ENCODE measurements around the gene ARHGEF28.

Gene ARHGEF28, protein sequence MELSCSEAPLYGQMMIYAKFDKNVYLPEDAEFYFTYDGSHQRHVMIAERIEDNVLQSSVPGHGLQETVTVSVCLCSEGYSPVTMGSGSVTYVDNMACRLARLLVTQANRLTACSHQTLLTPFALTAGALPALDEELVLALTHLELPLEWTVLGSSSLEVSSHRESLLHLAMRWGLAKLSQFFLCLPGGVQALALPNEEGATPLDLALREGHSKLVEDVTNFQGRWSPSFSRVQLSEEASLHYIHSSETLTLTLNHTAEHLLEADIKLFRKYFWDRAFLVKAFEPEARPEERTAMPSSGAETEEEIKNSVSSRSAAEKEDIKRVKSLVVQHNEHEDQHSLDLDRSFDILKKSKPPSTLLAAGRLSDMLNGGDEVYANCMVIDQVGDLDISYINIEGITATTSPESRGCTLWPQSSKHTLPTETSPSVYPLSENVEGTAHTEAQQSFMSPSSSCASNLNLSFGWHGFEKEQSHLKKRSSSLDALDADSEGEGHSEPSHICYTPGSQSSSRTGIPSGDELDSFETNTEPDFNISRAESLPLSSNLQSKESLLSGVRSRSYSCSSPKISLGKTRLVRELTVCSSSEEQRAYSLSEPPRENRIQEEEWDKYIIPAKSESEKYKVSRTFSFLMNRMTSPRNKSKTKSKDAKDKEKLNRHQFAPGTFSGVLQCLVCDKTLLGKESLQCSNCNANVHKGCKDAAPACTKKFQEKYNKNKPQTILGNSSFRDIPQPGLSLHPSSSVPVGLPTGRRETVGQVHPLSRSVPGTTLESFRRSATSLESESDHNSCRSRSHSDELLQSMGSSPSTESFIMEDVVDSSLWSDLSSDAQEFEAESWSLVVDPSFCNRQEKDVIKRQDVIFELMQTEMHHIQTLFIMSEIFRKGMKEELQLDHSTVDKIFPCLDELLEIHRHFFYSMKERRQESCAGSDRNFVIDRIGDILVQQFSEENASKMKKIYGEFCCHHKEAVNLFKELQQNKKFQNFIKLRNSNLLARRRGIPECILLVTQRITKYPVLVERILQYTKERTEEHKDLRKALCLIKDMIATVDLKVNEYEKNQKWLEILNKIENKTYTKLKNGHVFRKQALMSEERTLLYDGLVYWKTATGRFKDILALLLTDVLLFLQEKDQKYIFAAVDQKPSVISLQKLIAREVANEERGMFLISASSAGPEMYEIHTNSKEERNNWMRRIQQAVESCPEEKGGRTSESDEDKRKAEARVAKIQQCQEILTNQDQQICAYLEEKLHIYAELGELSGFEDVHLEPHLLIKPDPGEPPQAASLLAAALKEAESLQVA (N-terminal part only)

DNA sequence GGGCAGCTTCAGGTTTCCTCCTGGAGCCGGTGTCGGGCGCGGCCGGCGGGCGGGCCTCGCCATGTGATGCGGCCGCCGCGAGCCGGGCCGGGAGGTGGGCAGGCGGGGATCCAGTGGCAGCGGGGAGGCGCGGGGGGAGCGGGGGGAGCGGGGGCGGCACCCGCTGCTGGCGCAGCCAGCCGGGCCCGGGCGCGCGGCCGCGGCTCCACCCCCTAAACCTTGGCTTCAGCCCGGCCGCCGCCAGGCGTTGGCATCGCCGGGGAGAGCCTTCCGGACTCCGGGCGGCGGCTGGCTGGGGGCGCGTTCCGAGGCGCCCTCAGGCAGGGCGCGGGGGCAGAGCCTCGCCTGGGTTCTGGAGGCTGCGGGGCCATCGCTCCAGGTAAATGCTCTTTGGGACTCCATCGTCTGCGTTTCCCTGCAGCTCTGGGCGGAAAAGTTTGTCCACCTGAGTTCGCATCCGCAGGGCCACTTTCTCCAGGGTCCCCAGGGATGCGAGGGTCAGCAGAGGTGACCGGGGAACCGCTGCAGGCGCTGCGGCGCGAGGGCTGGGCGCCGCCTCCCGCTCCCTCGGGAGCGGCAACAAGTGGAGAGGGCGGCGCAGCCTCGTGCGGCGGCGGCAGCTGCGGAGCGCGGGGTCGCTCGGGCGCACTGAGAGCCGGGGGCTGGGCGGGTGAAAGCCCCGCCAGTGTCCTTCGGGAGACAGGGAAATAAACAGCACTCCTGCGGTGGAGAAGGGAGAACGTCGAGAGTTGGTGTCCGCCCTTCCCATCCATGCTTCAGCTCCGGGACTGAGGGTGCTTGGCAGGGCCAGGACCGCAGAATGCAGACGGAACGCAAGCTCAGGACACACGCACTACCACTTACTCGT lies at the start of gene ARHGEF28:
ARHGEF28 (plus strand) TSS at position 253 of the 868 bp plus-strand sequence. CDS start 58,656 bp downstream, outside the sequence.
- DNase-seq, result peak; percentile 80 to 84 (median 82)

DNA sequence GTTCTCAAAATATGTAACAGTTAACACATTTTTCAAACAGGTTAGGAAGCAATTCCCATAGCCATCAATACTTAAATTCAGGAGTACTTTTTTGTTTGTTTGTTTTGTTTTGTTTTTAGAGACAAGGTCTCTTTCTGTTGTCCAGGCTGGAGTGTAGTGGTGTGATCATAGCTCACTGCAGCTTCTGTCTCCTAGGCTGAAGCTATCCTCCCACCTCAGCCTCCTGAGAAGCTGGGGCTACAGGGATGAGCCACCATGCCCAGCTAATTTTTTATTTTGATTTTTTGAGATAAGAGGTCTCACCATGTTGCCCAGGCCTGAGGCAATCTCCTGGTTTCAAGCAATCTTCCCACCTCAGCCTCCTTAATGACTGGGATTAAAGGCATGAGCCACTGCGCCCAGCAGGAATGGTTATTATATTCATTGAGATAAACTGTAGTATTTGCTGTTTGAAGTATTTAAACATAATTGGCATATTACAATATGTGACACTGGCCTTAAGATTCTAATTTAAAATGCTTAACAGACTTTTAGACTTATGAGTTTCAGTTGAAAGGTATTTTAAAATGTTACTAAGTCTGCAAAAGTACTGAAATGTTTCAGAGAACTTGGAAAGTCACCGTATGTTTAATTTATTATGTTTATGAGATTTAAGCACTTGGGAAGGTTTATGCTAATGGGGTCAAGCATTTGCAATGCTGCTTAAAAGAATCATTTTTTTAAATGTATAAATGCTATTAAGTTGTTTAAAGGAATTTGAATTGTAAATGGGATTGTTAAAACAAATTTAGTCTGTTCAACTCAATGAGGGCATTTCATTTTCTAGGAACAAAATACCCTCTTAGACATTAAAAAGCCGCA lies 43.5 kb upstream of the ARHGEF28 start:
- DNase-seq, result peak in 1 of 3 experiments; percentile 11

DNA sequence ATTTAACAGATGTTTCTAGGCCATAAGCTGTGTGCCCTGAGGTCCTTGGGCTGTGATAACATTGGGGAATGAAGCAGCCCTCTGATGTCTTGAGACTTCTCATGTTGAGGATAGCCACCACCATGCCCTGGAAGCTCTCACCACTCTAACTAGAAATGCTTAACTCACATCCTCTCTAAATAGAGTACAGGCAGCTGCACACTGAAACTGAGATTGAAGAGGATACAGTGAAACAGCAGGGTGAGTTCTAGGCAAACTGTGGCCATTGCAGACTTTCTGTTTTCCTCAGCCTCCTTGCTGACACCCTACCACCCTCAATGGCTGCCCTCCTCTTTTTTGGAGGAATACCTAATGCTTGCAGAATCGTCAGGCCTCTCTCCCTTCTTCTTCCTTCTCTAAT lies 38.1 kb upstream of the ARHGEF28 start:
- DNase-seq, result no peak

DNA sequence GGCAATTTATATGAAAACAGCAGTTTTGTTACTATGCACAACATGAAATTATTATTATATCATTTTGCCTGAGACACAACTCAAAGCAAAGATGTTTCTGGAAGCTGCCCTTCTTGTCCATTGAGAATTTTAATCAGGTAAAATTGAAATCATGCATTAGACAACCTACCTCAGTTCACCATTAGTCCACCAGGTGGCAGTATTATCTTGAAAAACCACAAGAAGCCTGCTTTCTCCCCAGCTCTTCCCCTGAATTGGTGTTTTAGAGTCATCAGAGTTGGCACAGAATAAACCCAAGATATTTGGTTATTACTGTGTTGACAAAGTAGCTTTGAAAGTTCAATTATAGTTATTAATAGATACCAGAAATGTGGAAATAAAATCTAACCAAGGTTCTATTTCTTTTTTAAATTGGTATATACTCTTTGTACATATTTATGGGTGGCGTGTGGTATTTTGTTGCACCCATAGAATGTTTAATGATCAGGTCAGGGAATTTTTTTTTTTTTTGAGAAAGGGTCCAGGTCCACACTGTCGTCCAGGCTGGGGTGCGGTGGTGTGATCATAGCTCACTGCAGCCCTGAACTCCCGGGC lies 34.8 kb upstream of the ARHGEF28 start:
- DNase-seq, result peak; percentile 48 to 86 (median 75)

DNA sequence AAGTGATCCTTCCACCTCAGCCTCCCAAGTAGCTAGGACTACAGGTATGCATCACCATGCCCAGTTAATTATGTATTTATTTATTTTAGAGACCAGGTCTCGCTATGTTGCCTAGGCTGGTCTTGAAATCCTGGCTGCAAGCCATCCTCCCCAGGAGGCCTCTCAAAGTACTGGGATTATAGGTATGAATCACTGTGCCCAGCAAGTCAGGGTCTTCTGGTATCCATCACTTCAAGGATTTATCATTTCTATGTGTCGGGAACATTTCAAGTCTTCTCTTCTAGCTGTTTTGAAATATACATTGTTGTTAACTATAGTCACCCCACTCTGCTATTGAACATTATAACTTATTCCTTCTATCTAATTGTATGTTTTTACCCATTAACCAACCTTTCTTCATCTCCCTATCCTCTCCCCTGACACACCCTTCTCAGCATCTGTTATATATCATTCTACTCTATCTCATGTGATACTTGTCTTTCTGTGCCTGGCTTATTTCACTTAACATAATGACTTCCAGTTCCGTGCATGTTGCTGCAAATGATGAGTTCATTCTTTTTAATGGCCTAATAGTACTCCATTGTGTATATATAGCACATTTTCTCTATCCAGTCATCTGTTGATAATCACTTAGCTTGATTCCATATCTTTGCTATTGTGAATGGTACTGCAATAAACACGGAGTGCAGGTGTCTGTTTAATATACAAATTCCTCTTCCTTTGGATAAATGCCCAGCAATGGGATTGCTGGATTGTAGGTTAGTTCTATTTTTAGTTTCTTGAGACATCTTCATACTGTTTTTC lies 34.1 kb upstream of the ARHGEF28 start:
- peak in 2 of 3 experiments; percentile 3 to 47 for DNase-seq

DNA sequence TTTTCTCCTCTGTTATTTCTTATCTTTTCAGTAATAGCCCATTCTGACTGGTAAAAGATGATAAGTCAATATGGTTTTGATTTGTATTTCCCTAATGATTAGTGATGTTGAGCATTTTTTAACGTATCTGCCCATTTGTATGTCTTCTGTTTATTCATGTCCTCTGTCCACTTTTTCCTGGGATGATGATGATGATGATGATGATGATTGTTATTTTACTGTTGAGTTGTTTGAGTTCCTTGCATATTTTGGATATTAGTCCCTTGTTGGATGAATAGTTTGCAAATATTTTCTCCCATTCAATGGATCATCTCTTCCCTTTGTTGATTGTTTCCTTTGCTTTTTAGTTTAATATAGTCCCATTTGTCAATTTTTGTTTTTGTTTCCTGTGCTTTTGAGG lies 33.4 kb upstream of the ARHGEF28 start:
- no peak for DNase-seq

DNA sequence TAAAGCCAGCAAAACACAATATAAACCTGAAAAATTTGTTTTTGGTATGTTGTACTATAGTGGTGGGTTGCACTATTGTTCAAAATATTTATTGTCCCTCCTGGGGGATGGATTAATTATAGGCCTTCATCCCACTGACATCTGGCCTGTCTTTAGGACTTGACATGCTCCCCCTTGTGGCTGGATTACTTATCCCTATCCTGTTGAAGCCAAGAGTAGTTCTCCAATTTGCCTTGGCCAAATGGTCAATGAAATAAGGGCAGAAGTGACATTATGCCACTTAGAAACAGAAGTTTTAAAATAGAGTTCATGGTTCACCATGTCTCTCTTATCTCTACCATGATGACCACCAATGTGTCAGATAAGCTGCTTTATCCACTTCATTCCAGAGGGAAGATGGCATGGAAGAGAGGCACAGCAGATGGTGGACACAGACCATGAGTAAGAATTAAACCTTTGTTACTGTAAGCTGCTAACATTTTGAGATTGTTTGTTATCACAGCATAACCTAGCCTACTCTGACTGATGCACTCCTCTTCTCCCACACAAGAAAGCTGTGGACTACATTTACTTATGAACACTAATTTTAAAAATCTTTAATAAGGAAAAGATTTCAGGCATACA lies 29.2 kb upstream of the ARHGEF28 start:
- peak in 2 of 3 experiments; percentile 8 to 26 for DNase-seq

DNA sequence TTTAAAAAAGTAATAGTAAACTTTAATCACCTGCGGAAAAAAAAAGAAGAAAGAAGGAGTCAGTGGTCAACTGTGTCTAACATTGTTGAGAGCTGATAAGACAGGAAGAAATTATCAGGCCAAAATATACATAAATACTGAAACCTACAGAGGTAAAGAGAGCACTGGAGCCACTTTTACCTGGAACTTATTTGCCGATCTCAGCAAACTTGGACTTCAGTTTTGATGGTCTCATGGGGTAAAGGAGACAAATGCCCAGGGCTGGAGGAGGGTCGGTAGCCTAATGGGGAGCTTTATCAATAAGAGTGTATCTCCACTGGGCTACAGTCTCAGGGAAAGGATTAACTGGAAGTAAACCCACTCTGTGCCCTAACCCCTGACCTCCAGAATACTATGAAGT lies 26.6 kb upstream of the ARHGEF28 start:
- no peak for DNase-seq

DNA sequence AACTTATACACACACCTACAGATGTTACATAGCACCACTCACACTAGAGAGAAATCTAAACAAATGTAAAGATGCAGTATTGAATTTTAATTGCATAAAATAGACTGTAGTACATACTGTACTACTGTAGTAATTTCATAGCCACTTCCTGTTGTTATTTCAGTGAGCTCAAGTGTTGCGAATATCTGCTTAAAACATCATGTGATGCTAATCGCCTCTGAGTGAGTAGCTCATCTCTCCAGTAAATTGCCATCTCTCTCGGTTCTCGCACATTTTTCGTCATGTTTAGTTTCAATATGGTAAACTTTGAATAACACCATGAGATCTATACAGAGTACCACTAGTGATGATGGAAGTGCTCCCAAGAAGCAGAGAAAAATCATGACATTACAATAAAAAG lies 22.0 kb upstream of the ARHGEF28 start:
- DNase-seq, result no peak

DNA sequence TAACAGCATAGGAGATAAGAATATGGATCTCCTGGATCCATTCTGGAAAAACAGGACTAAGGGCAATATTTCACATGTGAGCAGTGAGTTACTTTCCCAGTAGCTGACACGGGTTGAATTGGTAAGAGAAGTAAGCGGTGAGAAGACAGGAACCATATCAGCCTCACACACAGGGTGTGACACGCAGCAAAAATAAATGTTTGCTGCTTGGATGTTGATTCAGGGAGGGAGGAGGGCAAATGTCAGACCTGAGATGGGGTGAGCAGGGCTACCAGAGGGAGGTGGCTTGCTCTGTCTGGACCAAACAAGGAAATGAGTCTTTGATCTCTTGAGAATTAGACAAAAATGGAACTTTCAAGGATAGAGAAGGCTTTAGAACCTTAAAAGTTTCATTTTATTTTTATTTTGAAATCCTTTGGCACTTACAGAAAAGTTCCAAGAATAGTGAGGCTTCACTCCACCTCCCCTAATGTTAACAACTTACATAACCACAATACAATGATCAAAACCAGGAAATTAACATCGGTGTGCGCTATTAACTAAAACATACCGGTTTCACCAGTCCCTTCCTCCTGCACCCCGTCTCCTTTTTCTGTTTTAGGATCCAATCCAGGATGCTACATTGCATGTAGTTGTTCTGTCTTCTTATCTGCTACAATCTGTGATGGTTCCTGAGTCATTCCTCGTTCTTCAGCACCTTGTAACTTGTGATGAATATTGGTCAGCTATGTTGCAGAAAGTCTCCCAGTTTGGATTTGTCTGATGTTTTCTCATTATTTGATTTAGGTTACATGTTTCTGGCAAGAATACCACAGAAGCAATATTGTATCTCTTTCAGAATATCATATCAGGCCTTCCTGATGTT lies 20.5 kb upstream of the ARHGEF28 start:
- DNase-seq, result no peak

DNA sequence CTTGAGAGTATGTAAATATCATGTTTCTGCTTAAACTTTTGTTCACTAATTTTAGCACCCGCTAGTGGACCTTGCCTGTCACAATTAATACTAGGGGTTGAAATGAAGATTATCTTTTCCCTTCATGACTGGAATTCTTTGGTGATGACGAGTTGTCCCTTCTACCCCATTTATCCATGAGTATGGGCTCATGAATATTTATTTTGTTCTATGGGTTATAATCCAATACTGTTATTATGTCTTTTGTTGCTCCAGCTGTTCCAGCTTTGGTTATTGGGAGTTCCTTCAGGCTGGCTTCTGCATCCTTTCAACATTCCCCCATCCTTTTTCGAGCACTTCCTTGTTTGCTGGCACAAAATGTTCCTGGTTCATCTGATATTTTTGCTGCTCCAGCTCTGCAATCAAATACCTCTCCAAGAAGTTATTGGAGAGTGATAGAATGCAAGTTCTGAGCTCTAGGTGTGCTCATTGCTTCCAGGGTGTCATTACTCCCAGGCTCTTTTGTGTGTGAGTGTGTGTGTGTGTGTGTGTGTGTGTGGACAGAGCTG lies 19.7 kb upstream of the ARHGEF28 start:
- DNase-seq, result no peak

DNA sequence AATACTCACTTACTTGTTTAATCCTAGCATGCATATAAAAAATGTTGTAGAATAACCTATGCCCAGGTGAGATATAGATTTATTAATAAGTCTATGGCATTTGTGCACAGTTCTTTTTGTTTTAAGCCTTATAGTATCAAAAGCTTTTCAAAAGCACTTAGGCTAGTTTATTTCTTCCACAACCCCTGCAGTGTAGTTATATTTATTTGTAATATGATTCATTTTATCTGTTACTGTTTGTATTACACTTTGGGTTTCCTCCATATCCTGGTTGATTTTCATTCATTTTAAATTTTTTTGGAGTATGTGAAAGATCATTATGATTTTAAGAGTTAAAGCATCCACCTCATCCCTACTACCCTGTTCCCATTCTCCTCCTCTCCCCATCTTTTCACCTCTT lies 18.8 kb upstream of the ARHGEF28 start:
- DNase-seq, result no peak

DNA sequence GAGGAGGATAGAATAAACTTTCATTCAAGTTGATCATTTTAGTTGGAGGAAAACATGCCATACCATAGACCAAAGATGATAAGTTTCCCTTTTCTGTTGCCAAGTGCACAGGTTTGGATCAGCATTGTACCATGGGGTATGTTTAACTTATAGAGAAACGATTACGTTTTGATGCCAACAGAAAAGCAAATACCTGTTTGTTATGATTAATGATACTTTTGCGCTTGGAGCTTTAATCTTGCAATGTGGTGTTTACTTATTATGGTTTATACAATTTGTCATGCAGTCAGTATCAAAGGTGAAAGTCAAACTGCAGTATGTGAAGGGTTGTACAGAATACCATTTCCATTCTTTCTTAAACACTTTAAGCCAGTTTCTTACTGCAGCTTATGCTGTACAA lies 13.2 kb upstream of the ARHGEF28 start:
- peak in 1 of 3 experiments; percentile 62 for DNase-seq

DNA sequence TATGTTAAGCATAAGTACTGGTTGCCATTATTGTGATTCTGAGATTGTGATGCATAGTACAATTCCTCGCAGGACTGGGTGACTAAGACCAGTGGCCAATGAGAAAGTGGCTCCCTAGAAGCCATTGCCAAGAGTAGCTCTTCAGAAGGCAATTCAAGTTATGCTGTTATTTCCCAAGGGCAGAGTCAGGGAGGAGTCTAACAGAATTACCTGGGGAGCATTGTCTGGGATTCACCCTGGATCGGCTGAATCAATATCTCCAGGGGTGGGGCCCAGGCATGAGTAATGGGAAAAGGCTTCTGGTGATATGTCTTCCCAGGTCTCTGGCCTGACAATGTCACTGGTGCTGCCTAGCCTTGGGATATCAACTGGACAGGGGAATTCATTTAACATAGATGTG lies 10.9 kb upstream of the ARHGEF28 start:
- DNase-seq, result no peak

DNA sequence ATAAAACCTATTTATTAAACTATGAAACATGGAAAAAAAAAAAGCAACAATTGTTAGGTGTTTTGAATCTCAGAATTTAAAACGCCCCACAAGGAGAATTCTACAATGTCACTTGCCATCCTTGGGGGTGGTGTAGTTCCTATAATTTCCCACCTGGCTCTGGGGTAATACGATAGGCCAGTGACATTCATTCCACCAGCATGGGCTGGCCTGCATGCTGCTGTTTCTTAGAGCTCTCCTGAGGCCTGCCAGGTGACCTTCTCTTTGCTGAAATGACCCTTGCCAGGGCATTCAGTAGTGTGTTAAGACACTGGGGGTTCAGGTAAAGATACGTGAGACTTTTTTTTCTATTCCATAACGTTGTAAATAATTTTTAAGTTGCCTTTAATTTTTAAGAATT lies 10.0 kb upstream of the ARHGEF28 start:
- no peak for DNase-seq

DNA sequence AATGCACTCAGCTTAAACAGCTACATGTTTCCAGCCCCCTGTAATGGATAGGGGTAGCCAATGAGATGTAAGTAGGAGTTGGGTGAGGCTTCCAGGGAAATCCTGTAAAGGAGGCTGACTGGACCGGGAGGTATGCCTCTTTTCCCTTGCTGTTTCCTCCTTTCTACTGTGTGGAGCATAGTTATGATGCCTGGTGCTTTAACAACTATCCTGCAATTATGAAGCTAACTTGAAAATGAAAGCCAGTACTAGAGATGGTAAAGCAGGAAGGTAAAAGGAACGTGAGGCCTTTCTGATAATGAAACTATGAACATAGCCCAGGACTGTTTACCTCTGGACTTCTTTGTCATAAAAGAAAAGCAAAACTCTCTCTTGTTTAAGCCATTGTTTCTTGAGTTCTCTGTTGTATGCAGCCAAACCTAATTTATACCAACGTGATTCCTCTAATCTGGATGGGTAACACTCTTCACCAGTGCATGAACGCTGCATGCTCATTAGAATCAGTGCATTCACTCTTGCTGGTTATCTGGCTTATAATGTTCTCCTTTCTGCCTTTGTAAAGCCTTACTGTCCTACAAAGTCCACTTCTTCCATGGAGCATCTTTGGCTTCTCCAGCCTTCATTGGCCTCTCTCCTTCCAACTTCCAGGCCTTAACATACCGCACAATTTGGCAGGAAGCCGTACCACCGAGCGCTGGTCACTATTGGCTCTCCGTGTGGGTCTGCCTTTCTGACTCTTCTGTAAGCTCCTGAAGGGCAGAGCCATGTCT lies 8.3 kb upstream of the ARHGEF28 start:
- DNase-seq, result no peak

Measured in NCI-H1417 (cell line).